ENCODE measurements around the gene VAMP8.

DNA sequence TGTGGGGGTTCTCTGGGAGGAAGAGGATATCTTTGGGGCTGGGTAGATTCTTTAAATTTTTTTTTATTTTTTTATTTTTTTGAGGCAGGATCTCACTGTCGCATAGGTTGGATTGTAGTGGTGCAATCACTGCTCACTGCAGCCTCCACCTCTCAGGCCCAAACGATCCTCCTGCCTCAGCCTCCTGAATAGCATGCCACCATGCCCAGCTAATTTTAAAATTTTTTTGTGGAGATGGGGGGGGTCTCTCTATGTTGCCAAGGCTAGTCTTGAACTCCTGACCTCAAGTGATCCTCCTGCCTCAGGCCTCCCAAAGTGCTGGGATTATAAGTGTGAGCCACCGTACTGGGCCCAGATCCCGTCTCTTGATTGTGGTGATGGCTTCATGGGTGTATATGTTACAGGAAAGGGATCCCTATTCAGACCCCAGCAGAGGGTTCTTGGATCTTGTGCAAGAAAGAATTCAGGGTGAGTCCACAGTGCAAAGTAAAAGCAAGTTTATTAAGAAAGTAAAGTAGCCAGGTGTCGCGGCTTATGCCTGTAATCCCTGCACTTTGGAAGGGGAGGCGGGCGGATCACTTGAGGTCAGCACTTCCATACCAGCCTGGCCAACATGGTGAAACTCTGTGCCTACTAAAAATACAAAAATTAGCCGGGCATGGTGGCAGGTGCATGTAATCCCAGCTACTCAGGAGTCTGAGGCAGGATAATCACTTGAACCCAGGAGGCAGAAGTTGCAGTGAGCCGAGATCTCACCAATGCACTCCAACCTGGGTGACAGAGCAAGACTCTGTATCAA, 36.5 kb downstream of the VAMP8 start:
- TF ChIP-seq, protein P1, sequence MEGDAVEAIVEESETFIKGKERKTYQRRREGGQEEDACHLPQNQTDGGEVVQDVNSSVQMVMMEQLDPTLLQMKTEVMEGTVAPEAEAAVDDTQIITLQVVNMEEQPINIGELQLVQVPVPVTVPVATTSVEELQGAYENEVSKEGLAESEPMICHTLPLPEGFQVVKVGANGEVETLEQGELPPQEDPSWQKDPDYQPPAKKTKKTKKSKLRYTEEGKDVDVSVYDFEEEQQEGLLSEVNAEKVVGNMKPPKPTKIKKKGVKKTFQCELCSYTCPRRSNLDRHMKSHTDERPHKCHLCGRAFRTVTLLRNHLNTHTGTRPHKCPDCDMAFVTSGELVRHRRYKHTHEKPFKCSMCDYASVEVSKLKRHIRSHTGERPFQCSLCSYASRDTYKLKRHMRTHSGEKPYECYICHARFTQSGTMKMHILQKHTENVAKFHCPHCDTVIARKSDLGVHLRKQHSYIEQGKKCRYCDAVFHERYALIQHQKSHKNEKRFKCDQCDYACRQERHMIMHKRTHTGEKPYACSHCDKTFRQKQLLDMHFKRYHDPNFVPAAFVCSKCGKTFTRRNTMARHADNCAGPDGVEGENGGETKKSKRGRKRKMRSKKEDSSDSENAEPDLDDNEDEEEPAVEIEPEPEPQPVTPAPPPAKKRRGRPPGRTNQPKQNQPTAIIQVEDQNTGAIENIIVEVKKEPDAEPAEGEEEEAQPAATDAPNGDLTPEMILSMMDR (IDR thresholded peaks at IDR 0.05; ENCODE audit: low read depth, low read length, poor library complexity, severe bottlenecking), result no peak
- TF ChIP-seq EZH2phosphoT487 (IDR thresholded peaks at IDR 0.05; ENCODE audit: borderline replicate concordance, low read length), result no peak

Data from DOHH2 (cell line).